HG02884 (cell line): ENCODE data around the gene TCIRG1.

ENCODE experiments used
- ATAC-seq: cut with Tn5 transposase; IDR thresholded peaks from one replicate; pipeline ENCODE4 v1.9.1; 2021; ENCODE audit warnings: mild to moderate bottlenecking, moderate library complexity; ENCODE audit not compliant: unreplicated experiment

Gene TCIRG1

DNA sequence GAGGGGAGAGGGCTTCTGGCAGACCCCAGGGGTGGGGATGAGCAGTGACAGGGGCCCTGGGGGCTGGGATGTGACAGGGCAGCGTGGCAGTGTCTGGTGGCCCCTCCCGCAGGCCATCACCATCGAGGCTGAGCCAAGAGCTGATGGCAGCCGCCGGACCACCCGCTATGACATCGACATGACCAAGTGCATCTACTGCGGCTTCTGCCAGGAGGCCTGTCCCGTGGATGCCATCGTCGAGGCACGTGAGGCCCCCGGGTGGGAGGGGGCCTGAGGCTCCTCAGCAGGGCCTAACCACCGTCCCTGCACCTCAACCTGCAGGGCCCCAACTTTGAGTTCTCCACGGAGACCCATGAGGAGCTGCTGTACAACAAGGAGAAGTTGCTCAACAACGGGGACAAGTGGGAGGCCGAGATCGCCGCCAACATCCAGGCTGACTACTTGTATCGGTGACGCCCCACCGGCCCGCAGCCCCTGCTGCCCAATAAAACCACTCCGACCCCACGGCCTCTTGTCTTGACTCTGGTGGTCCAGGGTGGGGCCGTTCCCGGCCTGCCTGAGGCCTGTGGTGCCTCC lies 2.6 kb upstream of the TCIRG1 start:
- no peak for ATAC-seq

DNA sequence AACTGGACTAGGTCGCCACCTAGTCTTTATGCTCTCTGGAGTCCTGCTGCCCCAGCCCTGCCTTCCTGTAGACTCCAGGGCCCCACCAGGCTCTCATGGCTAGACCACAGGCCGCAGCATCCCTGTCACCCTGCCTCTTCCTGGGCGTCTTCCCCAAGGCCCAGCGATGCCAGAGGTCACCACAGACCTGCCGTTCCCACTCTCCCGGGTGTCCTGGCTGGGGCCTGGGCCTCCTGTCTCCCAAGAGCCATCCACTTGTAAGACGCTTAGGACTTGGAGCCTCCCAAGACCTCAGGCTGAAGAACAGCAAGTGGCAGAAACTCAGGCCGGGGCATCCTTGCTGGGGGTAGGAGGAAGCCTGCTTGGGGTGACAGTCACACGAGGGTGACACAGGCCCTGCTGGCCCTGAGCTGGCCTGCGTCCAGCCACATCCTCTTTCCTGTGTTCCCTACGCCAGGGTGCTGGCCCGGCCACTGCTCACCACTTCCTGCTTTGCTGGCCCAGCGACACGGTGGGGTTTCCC lies 2.0 kb upstream of the TCIRG1 start:
- no peak for ATAC-seq

DNA sequence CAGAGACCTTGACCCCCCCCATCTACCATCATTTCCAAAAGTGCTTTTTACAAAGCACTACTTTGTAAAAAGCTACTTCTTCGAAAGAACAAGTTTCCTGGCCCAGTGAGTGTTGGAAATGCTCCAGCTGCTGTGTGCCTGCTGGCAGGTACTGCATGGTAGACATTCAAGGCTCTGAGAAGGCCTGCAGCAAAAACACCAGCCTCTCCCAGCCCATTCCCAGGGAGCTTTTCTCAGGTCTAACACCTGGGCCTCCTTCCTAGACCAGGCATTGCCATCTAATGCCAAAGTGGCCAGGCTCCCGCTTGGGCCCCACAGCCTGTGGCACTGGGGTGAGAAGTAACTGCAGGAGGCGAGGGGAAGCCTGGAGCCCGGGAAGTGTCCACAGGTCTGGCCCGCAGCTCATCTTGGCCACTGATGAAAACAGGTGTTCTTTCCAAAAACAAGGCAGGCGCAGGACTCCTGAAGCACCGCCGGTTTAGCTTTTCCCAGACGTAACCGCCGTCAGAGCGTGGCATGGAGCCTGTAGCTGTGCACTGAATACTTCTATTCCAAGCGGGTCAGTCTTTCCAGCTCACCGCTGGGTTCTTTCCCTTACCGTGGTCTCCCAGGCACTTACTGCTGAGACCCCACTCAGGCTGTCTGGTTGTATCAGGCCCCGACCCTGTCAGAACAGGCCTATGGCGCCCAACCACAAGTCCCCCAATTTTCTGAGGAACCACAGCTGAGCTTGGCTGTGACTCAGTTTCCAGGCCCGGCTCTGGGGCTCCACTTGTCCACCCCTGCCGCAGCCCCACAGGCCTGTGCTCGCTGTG lies 1.2 kb upstream of the TCIRG1 start:
- ATAC-seq: no peak

- no peak for ATAC-seq
Measured at GRCh38 chr11:68038226-68038717, 553 bp upstream of the TCIRG1 start.

- no peak for ATAC-seq
Measured at GRCh38 chr11:68039526-68040086, 781 bp downstream of the TCIRG1 start.

DNA sequence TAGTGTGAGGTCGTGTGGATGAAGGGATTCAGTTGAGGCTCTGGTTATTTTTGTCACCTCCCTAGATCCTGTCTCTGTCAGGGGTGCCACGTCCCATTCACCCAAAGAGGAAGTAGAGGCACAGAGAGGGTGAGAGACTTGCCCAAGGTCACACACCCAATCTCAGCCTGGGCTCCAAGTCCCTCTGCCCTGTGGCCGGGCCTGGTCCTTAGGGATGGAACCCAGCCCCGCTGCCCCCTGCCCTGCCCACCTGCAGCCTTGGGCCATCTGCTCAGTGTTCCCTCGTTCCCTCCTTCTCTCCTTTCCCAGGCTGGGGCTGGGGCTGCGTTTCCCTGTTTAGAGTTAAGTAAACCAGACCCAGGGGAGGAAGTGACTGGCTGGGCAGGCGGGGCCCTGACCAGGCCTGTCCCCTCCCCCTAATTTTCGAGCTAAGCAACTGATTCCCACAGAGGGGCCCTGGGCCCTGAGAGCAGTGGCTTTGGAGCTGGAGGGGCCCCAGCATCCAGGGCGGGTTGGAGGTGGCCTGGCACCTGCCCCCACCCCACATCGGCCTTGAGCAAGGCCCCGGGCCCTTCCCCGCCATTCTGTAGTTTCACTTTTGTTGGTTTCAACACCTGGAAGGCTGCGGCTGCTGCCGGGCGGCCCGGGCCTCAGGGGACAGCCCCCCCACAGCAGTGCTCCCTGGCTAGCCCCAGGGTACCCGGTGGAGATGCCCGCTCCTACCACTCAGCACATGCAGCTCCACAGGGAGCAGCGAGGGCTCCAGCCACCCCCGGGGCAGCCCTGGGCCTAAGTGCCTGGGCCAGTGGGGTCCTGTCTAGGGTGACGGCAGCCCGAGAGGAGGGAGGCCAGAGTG lies 1.5 kb downstream of the TCIRG1 start:
- no peak for ATAC-seq

- ATAC-seq: no peak
Measured at GRCh38 chr11:68040957-68041591, 2.2 kb downstream of the TCIRG1 start.

DNA sequence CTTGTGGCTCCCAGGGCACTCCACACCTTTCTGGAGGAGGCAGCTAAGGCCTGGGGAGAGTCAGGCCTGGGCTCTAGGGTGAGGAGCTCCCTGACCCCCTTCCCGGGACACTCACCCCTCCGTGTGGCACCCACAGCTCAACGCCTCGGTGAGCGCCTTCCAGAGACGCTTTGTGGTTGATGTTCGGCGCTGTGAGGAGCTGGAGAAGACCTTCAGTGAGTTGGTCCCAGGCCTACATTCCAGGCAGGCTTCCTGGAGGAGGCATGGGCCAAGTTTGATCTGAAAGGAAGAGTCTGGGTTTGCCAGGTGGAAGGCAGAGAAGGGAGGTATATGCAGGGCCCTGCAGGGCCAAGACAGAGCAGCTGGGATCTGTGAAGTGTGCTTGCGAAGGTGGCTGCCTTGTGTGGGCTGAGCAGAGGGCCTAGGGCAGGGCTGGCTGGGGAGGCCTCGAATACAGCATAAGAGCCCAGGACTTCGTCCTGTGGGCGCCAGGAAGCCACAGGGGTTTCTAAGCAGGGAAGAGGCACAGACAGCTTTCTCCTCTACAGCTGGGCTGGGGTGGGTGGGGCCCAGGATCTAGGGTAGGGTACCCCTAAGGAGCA lies 2.9 kb downstream of the TCIRG1 start:
- ATAC-seq: no peak

- ATAC-seq: no peak
Measured at GRCh38 chr11:68042219-68043028, 3.6 kb downstream of the TCIRG1 start.

DNA sequence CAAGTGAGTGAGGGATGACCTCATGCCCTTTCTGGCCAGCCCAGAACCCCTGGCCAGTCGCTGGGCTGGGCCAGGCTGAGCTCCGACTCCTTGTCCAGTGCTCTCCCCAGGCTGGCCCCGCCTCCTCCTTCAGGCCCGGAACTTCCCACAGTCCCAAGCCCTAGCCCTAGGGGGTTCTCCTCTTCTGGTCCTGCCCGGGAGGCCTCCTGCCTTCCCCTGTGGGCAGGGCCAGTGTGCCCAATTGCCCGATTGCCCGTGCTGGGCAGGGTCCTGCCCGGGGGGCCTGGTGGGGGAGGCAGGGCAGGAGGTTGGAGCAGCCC lies 4.2 kb downstream of the TCIRG1 start:
- ATAC-seq: no peak

DNA sequence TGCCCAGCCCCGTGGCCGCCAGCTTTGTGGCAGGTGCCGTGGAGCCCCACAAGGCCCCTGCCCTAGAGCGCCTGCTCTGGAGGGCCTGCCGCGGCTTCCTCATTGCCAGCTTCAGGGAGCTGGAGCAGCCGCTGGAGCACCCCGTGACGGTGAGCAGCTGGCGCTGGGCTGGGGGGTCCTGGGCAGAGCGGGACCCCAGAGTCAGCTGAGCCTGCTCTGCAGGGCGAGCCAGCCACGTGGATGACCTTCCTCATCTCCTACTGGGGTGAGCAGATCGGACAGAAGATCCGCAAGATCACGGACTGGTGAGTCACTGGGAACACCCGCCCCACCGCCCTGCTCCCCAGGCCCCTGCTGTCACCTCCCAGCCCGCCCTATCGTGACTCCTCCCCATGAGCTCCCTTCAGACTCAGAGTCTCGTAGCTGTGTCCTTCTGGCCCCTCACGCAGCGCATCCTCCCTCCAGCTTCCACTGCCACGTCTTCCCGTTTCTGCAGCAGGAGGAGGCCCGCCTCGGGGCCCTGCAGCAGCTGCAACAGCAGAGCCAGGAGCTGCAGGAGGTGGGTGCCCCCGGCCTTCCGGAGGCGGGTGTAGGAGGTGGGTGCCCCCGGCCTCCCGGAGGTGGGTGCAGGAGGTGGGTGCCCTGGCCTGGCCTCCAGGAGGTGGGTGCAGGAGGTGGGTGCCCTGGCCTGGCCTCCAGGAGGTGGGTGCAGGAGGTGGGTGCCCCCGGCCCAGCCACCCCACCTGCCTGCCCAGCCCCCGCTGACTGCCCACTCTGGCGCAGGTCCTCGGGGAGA lies 4.7 kb downstream of the TCIRG1 start:
- no peak for ATAC-seq

- no peak for ATAC-seq
Measured at GRCh38 chr11:68044145-68044813, 5.5 kb downstream of the TCIRG1 start.

DNA sequence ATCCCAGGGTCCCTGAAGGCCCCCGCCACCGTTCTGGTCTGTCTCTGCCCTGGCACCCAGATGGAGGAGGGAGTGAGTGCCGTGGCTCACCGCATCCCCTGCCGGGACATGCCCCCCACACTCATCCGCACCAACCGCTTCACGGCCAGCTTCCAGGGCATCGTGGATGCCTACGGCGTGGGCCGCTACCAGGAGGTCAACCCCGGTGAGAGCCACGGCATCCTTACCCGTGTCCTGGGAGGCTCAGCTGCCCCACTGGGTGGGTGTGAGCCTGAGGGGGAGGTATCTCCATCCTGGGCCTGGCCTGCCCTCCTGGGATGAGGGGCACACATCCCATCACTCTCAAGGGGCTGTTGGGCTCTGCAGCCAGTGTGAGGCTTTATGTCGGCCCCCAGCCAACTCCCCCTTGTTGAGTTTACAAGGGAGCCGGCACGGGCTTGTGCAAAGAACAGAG lies 6.1 kb downstream of the TCIRG1 start:
- no peak for ATAC-seq

- no peak for ATAC-seq
Measured at GRCh38 chr11:68047437-68048290, 8.8 kb downstream of the TCIRG1 start.

GRCh38 chr11:68048681-68049508 lies 10.1 kb downstream of the TCIRG1 start:
- no peak for ATAC-seq
